ENCODE results near the gene GAS2L2.

DNA sequence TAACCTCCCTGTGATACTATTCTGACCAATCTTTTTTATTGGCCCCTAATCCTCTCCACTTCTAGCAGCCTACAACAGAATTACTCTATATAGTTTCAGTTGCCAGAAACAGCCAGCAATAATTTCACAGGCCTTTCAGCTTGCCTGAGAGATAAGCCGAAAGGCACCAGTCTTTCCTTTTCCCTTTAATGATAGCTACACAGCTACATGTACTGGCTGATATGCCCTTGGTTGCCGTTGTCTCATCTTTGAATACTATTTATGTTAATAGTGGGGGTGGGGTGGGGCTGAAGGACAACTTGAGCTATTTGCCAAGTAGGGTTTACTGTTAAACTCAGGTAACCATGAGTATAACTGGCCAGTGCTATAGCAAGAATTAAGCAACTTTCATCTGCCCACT, 57.4 kb downstream of the GAS2L2 start:
- TF ChIP-seq CTCF (IDR thresholded peaks at IDR 0.05; ENCODE audit: control extremely low read depth in 1 of 3, insufficient read depth in 1 of 3, low read depth in 1 of 3, low read length in 3 of 3) (no peak), POLR2A (IDR thresholded peaks at IDR 0.05; ENCODE audit: control extremely low read depth in 1 of 2, low read depth in 2 of 2, low read length in 2 of 2) (no peak), TCF12 (IDR thresholded peaks at IDR 0.05; ENCODE audit: low read depth, low read length) (no peak)
